Activated naive CD4-positive, alpha-beta T cell treated with anti-CD3 and anti-CD28 coated beads, Interleukin-2, amount 50 U/mL, for 24 hours (primary cell): ENCODE measurements around the gene RLN1.
"Not testable (repeated sequence)": the region's sequence is repeated elsewhere in the genome, so short reads cannot be mapped to it uniquely, and the experiment has no call there.

Source experiments
- H3K27ac Mint-ChIP-seq: one replicate; pipeline ENCODE4 v1.8.0; 2021; ENCODE audit warnings: mild to moderate bottlenecking, mixed read lengths
- H3K27me3 Mint-ChIP-seq: one replicate; pipeline ENCODE4 v1.8.0; 2021; ENCODE audit warnings: mixed read lengths
- H3K36me3 Mint-ChIP-seq: one replicate; pipeline ENCODE4 v1.8.0; 2021; ENCODE audit warnings: mixed read lengths
- H3K4me1 Mint-ChIP-seq: one replicate; pipeline ENCODE4 v1.8.0; 2021; ENCODE audit warnings: mixed read lengths
- H3K4me3 Mint-ChIP-seq: one replicate; pipeline ENCODE4 v1.8.0; 2021; ENCODE audit warnings: mild to moderate bottlenecking, mixed read lengths
- H3K9me3 Mint-ChIP-seq: one replicate; pipeline ENCODE4 v1.8.0; 2021; ENCODE audit warnings: mixed read lengths

RLN1 gene

GRCh38 chr9:5352637-5353248 is 13.1 kb upstream of the RLN1 start:
- Mint-ChIP-seq H3K9me3 (peaks cover 7% of the 10 kb centered on the region), H3K36me3 (peaks cover 16% of the 10 kb centered on the region), H3K27ac (peak overlapping the region; percentile 86), H3K4me3 (peak overlapping the region; percentile 62), H3K4me1 (peaks cover 46% of the 10 kb centered on the region), H3K27me3 (no peaks in the 10 kb centered on the region)

- Mint-ChIP-seq H3K27me3 (no peaks in the 10 kb centered on the region), H3K4me3 (peak overlapping the region; percentile 72), H3K36me3 (peaks cover 14% of the 10 kb centered on the region), H3K27ac (peak overlapping the region; percentile 91), H3K4me1 (peaks cover 49% of the 10 kb centered on the region), H3K9me3 (no peaks in the 10 kb centered on the region)
These were observed 3.0 kb downstream of the RLN1 start for GRCh38 chr9:5336688-5337087.

GRCh38 chr9:5331276-5331675 is 8.4 kb downstream of the RLN1 start:
- H3K27ac Mint-ChIP-seq, H3K4me3 Mint-ChIP-seq, H3K27me3 Mint-ChIP-seq, H3K9me3 Mint-ChIP-seq: not testable (repeated sequence)
- H3K4me1 Mint-ChIP-seq: peaks cover 55% of the 10 kb centered on the region
- H3K36me3 Mint-ChIP-seq: peaks cover 38% of the 10 kb centered on the region

GRCh38 chr9:5326893-5327548 is 12.7 kb downstream of the RLN1 start:
- Mint-ChIP-seq H3K4me1 (peaks cover 37% of the 10 kb centered on the region), H3K4me3 (no peak overlapping the region), H3K27me3 (no peaks in the 10 kb centered on the region), H3K9me3 (no peaks in the 10 kb centered on the region), H3K27ac (no peak overlapping the region), H3K36me3 (peaks cover 29% of the 10 kb centered on the region)

GRCh38 chr9:5326187-5326586 is 13.5 kb downstream of the RLN1 start:
- H3K4me3 Mint-ChIP-seq: no peak overlapping the region
- H3K9me3 Mint-ChIP-seq: no peaks in the 10 kb centered on the region
- H3K27ac Mint-ChIP-seq: no peak overlapping the region
- no peaks in the 10 kb centered on the region for H3K27me3 Mint-ChIP-seq
- peaks cover 39% of the 10 kb centered on the region for H3K4me1 Mint-ChIP-seq
- peaks cover 23% of the 10 kb centered on the region for H3K36me3 Mint-ChIP-seq

GRCh38 chr9:5321601-5322000 is 18.1 kb downstream of the RLN1 start:
- not testable (repeated sequence) for H3K4me3 Mint-ChIP-seq, H3K27ac Mint-ChIP-seq, H3K9me3 Mint-ChIP-seq, H3K27me3 Mint-ChIP-seq
- H3K36me3 Mint-ChIP-seq: peaks cover 14% of the 10 kb centered on the region
- H3K4me1 Mint-ChIP-seq: peaks cover 23% of the 10 kb centered on the region

GRCh38 chr9:5321058-5321457 is 18.6 kb downstream of the RLN1 start:
- no peaks in the 10 kb centered on the region for H3K9me3 Mint-ChIP-seq
- H3K27ac Mint-ChIP-seq: peak overlapping the region; percentile 20
- peaks cover 19% of the 10 kb centered on the region for H3K36me3 Mint-ChIP-seq
- H3K4me3 Mint-ChIP-seq: no peak overlapping the region
- peaks cover 18% of the 10 kb centered on the region for H3K4me1 Mint-ChIP-seq
- H3K27me3 Mint-ChIP-seq: no peaks in the 10 kb centered on the region

GRCh38 chr9:5316406-5316805 is 23.3 kb downstream of the RLN1 start:
- H3K4me1 Mint-ChIP-seq: peaks cover 11% of the 10 kb centered on the region
- peaks cover 28% of the 10 kb centered on the region for H3K36me3 Mint-ChIP-seq
- not testable (repeated sequence) for H3K9me3 Mint-ChIP-seq, H3K27me3 Mint-ChIP-seq, H3K27ac Mint-ChIP-seq, H3K4me3 Mint-ChIP-seq

- H3K4me3 Mint-ChIP-seq: no peak overlapping the region
- H3K27ac Mint-ChIP-seq: no peak overlapping the region
- no peaks in the 10 kb centered on the region for H3K27me3 Mint-ChIP-seq
- H3K9me3 Mint-ChIP-seq: peaks cover 8% of the 10 kb centered on the region
- peaks cover 4% of the 10 kb centered on the region for H3K4me1 Mint-ChIP-seq
- H3K36me3 Mint-ChIP-seq: peaks cover 30% of the 10 kb centered on the region
These were observed 24.3 kb downstream of the RLN1 start for GRCh38 chr9:5315187-5315923.

GRCh38 chr9:5310851-5311250 is 28.8 kb downstream of the RLN1 start:
- no peak overlapping the region for H3K27ac Mint-ChIP-seq
- no peak overlapping the region for H3K4me3 Mint-ChIP-seq
- peaks cover 8% of the 10 kb centered on the region for H3K9me3 Mint-ChIP-seq
- no peaks in the 10 kb centered on the region for H3K27me3 Mint-ChIP-seq
- H3K36me3 Mint-ChIP-seq: peaks cover 14% of the 10 kb centered on the region
- no peaks in the 10 kb centered on the region for H3K4me1 Mint-ChIP-seq

- Mint-ChIP-seq H3K4me3 (no peak overlapping the region), H3K36me3 (no peaks in the 10 kb centered on the region), H3K9me3 (no peaks in the 10 kb centered on the region), H3K4me1 (peaks cover 23% of the 10 kb centered on the region), H3K27ac (no peak overlapping the region), H3K27me3 (no peaks in the 10 kb centered on the region)
These were observed 33.9 kb downstream of the RLN1 start for GRCh38 chr9:5305741-5306140.

GRCh38 chr9:5303840-5304795 is 35.6 kb downstream of the RLN1 start, which contains the start of gene RLN2:
Gene RLN2, minus strand, starts transcription at chr9:5304716. Its CDS starts 136 bp downstream, at chr9:5304580.
- H3K4me1 Mint-ChIP-seq: peaks cover 30% of the 10 kb centered on the region
- H3K4me3 Mint-ChIP-seq: peak within 1 kb of the TSS; percentile 76
- not testable (repeated sequence) for H3K9me3 Mint-ChIP-seq, H3K36me3 Mint-ChIP-seq, H3K27ac Mint-ChIP-seq, H3K27me3 Mint-ChIP-seq

GRCh38 chr9:5301544-5301943 is 38.1 kb downstream of the RLN1 start:
- peaks cover 30% of the 10 kb centered on the region for H3K4me1 Mint-ChIP-seq
- H3K36me3 Mint-ChIP-seq: peaks cover 13% of the 10 kb centered on the region
- H3K27ac Mint-ChIP-seq: peak overlapping the region; percentile 79
- peak overlapping the region; percentile 58 for H3K4me3 Mint-ChIP-seq
- no peaks in the 10 kb centered on the region for H3K27me3 Mint-ChIP-seq
- peaks cover 7% of the 10 kb centered on the region for H3K9me3 Mint-ChIP-seq

GRCh38 chr9:5292141-5292540 is 47.5 kb downstream of the RLN1 start:
- H3K4me1 Mint-ChIP-seq: no peaks in the 10 kb centered on the region
- peaks cover 2% of the 10 kb centered on the region for H3K27me3 Mint-ChIP-seq
- H3K9me3 Mint-ChIP-seq: peaks cover 14% of the 10 kb centered on the region

GRCh38 chr9:5288591-5288990 is 51.1 kb downstream of the RLN1 start:
- Mint-ChIP-seq H3K27ac (no peak overlapping the region), H3K4me3 (no peak overlapping the region), H3K4me1 (peaks cover 5% of the 10 kb centered on the region)

More at GRCh38 chr9:5292141-5292540, 47.5 kb downstream of the RLN1 start:
- H3K27ac Mint-ChIP-seq: no peak overlapping the region
- H3K4me3 Mint-ChIP-seq: no peak overlapping the region
- peaks cover 26% of the 10 kb centered on the region for H3K36me3 Mint-ChIP-seq

More at GRCh38 chr9:5288591-5288990, 51.1 kb downstream of the RLN1 start:
- Mint-ChIP-seq H3K27me3 (peaks cover 2% of the 10 kb centered on the region), H3K9me3 (peaks cover 18% of the 10 kb centered on the region), H3K36me3 (peaks cover 12% of the 10 kb centered on the region)
